Amygdala (tissue), 56 donors: ENCODE data around the gene MYO1D.

Experiments
- DNase-seq, 56 donors: peaks; one replicate each; lab custom pipeline; 2025; lab: John Stamatoyannopoulos, UW

Gene MYO1D

GRCh38 chr17:32861981-32862380 is 14.9 kb downstream of the MYO1D start:
- no peak for DNase-seq

- no peak for DNase-seq
These were observed 16.9 kb downstream of the MYO1D start for GRCh38 chr17:32859857-32860525.

- no peak for DNase-seq
These were observed 21.3 kb downstream of the MYO1D start for GRCh38 chr17:32855620-32856019.

GRCh38 chr17:32854832-32855389 is 22.0 kb downstream of the MYO1D start:
- DNase-seq: no peak

GRCh38 chr17:32854207-32854606 is 22.7 kb downstream of the MYO1D start:
- DNase-seq: no peak

GRCh38 chr17:32852811-32853210 is 24.1 kb downstream of the MYO1D start:
- DNase-seq: no peak

GRCh38 chr17:32849879-32850278 is 27.0 kb downstream of the MYO1D start:
- no peak for DNase-seq

- DNase-seq: no peak
These were observed 28.9 kb downstream of the MYO1D start for GRCh38 chr17:32847977-32848376.

- DNase-seq: no peak
These were observed 30.8 kb downstream of the MYO1D start for GRCh38 chr17:32846143-32846542.

GRCh38 chr17:32840241-32840640 is 36.7 kb downstream of the MYO1D start:
- no peak for DNase-seq

- DNase-seq: no peak
These were observed 40.4 kb downstream of the MYO1D start for GRCh38 chr17:32836527-32836926.

GRCh38 chr17:32835291-32835761 is 41.6 kb downstream of the MYO1D start:
- no peak for DNase-seq

- no peak for DNase-seq
These were observed 42.8 kb downstream of the MYO1D start for GRCh38 chr17:32834104-32834503.

GRCh38 chr17:32833526-32833925 is 43.4 kb downstream of the MYO1D start:
- DNase-seq: no peak

GRCh38 chr17:32833076-32833475 is 43.8 kb downstream of the MYO1D start:
- no peak for DNase-seq

- DNase-seq: no peak
These were observed 45.2 kb downstream of the MYO1D start for GRCh38 chr17:32831627-32832243.

GRCh38 chr17:32831223-32831622 is 45.7 kb downstream of the MYO1D start:
- DNase-seq: no peak

GRCh38 chr17:32828822-32829221 is 48.1 kb downstream of the MYO1D start:
- DNase-seq: no peak

- no peak for DNase-seq
These were observed 49.7 kb downstream of the MYO1D start for GRCh38 chr17:32827227-32827626.

GRCh38 chr17:32826076-32826475 is 50.8 kb downstream of the MYO1D start:
- no peak for DNase-seq

GRCh38 chr17:32824334-32824733 is 52.6 kb downstream of the MYO1D start:
- DNase-seq: no peak

- DNase-seq: no peak
These were observed 53.9 kb downstream of the MYO1D start for GRCh38 chr17:32822996-32823395.
